H54 (cell line): Measurements from ENCODE around the gene DTX1.

Experiments
- DNase-seq: peaks from one replicate; pipeline ENCODE4 v3.0.0; 2011; ENCODE audit warnings: low spot score, mixed read lengths; ENCODE audit not compliant: insufficient read length
- FAIRE-seq: peaks from 3 replicates; lab custom pipeline; 2011; peaks lifted over from hg19 to GRCh38; lab: Jason Lieb, UNC
- POLR2A ChIP-seq: IDR thresholded peaks from 2 replicates; pipeline ENCODE4 v1.6.1; 2011; ENCODE audit warnings: low read depth, mild to moderate bottlenecking, low read length

Gene DTX1

GRCh38 chr12:113088037-113088436, 31.5 kb downstream of the DTX1 start:
- TF ChIP-seq POLR2A = no peak
- DNase-seq (no peak), FAIRE-seq (no peak)

GRCh38 chr12:113088971-113089756, 32.6 kb downstream of the DTX1 start:
- DNase-seq (no peak), FAIRE-seq (no peak)
- TF ChIP-seq POLR2A = no peak

- no peak for DNase-seq
- TF ChIP-seq POLR2A = no peak
- no peak for FAIRE-seq
Observed at GRCh38 chr12:113089839-113090238, 33.3 kb downstream of the DTX1 start.

- DNase-seq (no peak), FAIRE-seq (no peak)
- no peak for TF ChIP-seq POLR2A
Observed at GRCh38 chr12:113090740-113091139, 34.2 kb downstream of the DTX1 start.

- DNase-seq (no peak), FAIRE-seq (no peak)
- no peak for TF ChIP-seq POLR2A
Observed at GRCh38 chr12:113091506-113091905, 35.0 kb downstream of the DTX1 start.

- FAIRE-seq = no peak
Observed at GRCh38 chr12:113092607-113093408, 36.3 kb downstream of the DTX1 start.

GRCh38 chr12:113093409-113094101, 37.0 kb downstream of the DTX1 start:
- no peak for TF ChIP-seq POLR2A
- FAIRE-seq (no peak), DNase-seq (no peak)

More at GRCh38 chr12:113092607-113093408, 36.3 kb downstream of the DTX1 start:
- no peak for TF ChIP-seq POLR2A
- no peak for DNase-seq

- no peak for TF ChIP-seq POLR2A
- DNase-seq = no peak
- no peak for FAIRE-seq
Observed at GRCh38 chr12:113094738-113095137, 38.2 kb downstream of the DTX1 start.

GRCh38 chr12:113095405-113095804, 38.9 kb downstream of the DTX1 start:
- FAIRE-seq (no peak), DNase-seq (no peak)
- no peak for TF ChIP-seq POLR2A

- FAIRE-seq (no peak), DNase-seq (no peak)
- no peak for TF ChIP-seq POLR2A
Observed at GRCh38 chr12:113096675-113097461, 40.3 kb downstream of the DTX1 start.

GRCh38 chr12:113097716-113098440, 41.3 kb downstream of the DTX1 start:
- no peak for TF ChIP-seq POLR2A
- DNase-seq = no peak
- FAIRE-seq = no peak

GRCh38 chr12:113098441-113099028, 42.0 kb downstream of the DTX1 start:
- FAIRE-seq (peak; percentile 94), DNase-seq (peak; percentile 98)
- no peak for TF ChIP-seq POLR2A
